ENCODE measurements around the gene OR11A1.

- TF ChIP-seq POLR2A (IDR thresholded peaks at IDR 0.05; ENCODE audit: low read length) (no peak), GATA1 (IDR thresholded peaks at IDR 0.05; ENCODE audit: low read depth, low read length) (no peak)
These were observed 36.4 kb upstream of the OR11A1 start for GRCh38 chr6:29493261-29493660.

Measured in erythroblast (primary cell).